KBM-7 (cell line): Measurements from ENCODE around the gene GRIK3.

ENCODE experiments used
- DNase-seq: peaks from one replicate; pipeline ENCODE4 v3.0.0-alpha.2; 2015
- in situ Hi-C: fragments of 300-500 bp; cut with MboI; formaldehyde crosslinking; loops from 2 replicates; pipeline ENCODE4 v1.14.3; 2020; ENCODE audit warnings: low sequenced_read_pairs, low pct_unique_long_range_greater_than_20kb, mixed read lengths

Gene GRIK3

GRCh38 chr1:37021502-37021901 is 12.8 kb downstream of the GRIK3 start:
- no peak for DNase-seq
- in situ Hi-C loops = no loop called here

GRCh38 chr1:37020653-37021277 is 13.6 kb downstream of the GRIK3 start:
- DNase-seq = peak; percentile 31
- in situ Hi-C loops = no loop called here

- in situ Hi-C loops = no loop called here
These were observed 15.8 kb downstream of the GRIK3 start for GRCh38 chr1:37018510-37018909.

GRCh38 chr1:37017720-37018119 is 16.6 kb downstream of the GRIK3 start:
- in situ Hi-C loops = no loop called here

More at GRCh38 chr1:37018510-37018909, 15.8 kb downstream of the GRIK3 start:
- no peak for DNase-seq

GRCh38 chr1:37016121-37016520 is 18.2 kb downstream of the GRIK3 start:
- DNase-seq = no peak

More at GRCh38 chr1:37017720-37018119, 16.6 kb downstream of the GRIK3 start:
- DNase-seq = no peak

GRCh38 chr1:37015713-37016112 is 18.6 kb downstream of the GRIK3 start:
- in situ Hi-C loops = no loop called here
- DNase-seq = no peak

More at GRCh38 chr1:37016121-37016520, 18.2 kb downstream of the GRIK3 start:
- in situ Hi-C loops = no loop called here

GRCh38 chr1:37012226-37012625 is 22.1 kb downstream of the GRIK3 start:
- no peak for DNase-seq
- in situ Hi-C loops = no loop called here

- in situ Hi-C loops = no loop called here
- no peak for DNase-seq
These were observed 24.3 kb downstream of the GRIK3 start for GRCh38 chr1:37010011-37010410.

GRCh38 chr1:37009521-37009920 is 24.8 kb downstream of the GRIK3 start:
- in situ Hi-C loops = no loop called here
- no peak for DNase-seq

- DNase-seq = no peak
- in situ Hi-C loops = no loop called here
These were observed 28.0 kb downstream of the GRIK3 start for GRCh38 chr1:37006132-37006868.

GRCh38 chr1:37002898-37003297 is 31.4 kb downstream of the GRIK3 start:
- in situ Hi-C loops = no loop called here

GRCh38 chr1:37001703-37002102 is 32.6 kb downstream of the GRIK3 start:
- in situ Hi-C loops = no loop called here
- no peak for DNase-seq

More at GRCh38 chr1:37002898-37003297, 31.4 kb downstream of the GRIK3 start:
- no peak for DNase-seq

- DNase-seq = no peak
- in situ Hi-C loops = no loop called here
These were observed 38.2 kb downstream of the GRIK3 start for GRCh38 chr1:36996106-36996505.

GRCh38 chr1:36994868-36995267 is 39.4 kb downstream of the GRIK3 start:
- no peak for DNase-seq
- in situ Hi-C loops = no loop called here

GRCh38 chr1:36994294-36994693 is 40.0 kb downstream of the GRIK3 start:
- in situ Hi-C loops = no loop called here
- DNase-seq = no peak

GRCh38 chr1:36992139-36992943 is 42.0 kb downstream of the GRIK3 start:
- in situ Hi-C loops = no loop called here
- DNase-seq = no peak

- in situ Hi-C loops = no loop called here
- DNase-seq = no peak
These were observed 42.8 kb downstream of the GRIK3 start for GRCh38 chr1:36991551-36991950.

- in situ Hi-C loops = no loop called here
- no peak for DNase-seq
These were observed 43.4 kb downstream of the GRIK3 start for GRCh38 chr1:36990928-36991327.

- in situ Hi-C loops = no loop called here
- DNase-seq = no peak
These were observed 45.1 kb downstream of the GRIK3 start for GRCh38 chr1:36989241-36989640.

- in situ Hi-C loops = no loop called here
These were observed 45.5 kb downstream of the GRIK3 start for GRCh38 chr1:36988741-36989193.

More at GRCh38 chr1:36988741-36989193, 45.5 kb downstream of the GRIK3 start:
- DNase-seq = no peak
